GM19043 (cell line): ENCODE measurements around the gene CENPVL2.
"Not testable (repeated sequence)": the region's sequence is repeated elsewhere in the genome, so short reads cannot be mapped to it uniquely, and the experiment has no call there.

ENCODE experiments used
- ATAC-seq: cut with Tn5 transposase; IDR thresholded peaks from one replicate; pipeline ENCODE4 v1.9.1; 2021; ENCODE audit warnings: low read depth; ENCODE audit not compliant: unreplicated experiment

Gene CENPVL2

DNA sequence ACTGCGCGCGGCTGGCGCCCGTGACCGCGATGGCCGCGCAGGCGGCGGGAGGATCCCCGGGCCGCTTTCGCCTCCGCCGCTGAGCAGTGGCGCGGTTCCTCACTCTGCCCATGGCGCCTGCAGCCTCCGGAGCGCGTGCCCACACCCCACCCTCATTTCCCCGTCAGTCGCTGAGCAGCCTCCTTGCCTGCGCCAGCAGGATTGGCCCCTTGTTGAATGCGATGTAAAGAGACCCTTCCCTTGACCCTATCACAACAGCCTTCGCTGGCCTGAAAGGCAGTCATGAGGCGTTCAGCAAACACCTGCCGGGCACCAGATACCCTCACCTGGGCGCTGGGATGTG lies at the start of gene CENPVL2:
CENPVL2 (minus strand) TSS at position 112 of the 343 bp plus-strand sequence; CDS start at position 112, 0 bp downstream.
- ATAC-seq, result not testable (repeated sequence)

DNA sequence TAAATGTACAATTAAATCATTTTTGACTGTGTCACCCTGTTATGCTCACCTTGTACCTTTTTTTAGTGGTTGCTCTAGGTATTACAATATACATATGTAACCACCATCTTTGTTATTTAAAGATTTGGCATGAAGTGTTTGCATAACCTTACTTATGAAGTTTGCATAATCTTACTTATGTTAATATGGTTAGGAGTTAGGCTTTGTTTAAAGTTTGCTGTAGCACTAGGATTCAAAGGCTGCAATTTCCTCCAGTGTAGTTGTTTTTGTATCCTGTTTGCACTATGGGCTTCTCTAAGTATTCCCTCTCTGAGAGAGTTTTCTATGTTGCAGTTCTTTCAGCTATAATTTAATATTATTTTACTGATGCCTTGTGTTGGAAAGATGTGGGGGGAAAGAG lies 45.6 kb upstream of the CENPVL2 start:
- no peak for ATAC-seq

DNA sequence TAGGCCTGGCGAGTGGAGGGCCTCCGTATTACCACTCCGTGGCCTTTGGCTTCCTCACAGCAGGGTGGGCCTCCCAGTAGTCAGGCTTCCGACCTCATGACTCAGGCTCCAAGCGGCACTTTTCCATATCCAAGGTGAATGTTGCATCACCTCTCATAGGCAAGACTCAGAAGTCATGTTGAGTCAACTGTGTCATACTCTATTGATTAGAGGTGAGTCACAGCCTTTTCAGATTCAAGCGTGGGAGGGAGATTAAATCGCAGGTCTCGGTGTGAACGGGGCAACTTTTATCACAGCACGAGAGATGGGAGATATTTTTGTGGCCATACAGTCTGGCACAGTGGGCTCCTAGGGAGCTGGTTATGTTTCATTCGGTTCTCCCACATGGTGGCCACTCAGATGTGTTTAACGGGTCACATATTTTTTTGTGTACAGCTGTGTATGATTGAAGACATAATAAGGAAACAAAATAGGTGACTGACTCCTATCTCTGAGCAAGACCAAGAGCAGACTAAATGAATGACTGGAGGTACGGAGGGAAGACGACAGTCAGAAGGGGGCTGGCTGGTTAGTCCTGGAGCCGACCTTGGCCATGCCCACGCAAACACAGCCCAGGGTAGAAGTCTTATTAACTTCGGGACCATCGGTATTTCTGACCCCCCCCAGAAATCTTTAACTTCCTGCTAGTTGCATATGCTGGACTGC lies 30.5 kb upstream of the CENPVL2 start:
- not testable (repeated sequence) for ATAC-seq

DNA sequence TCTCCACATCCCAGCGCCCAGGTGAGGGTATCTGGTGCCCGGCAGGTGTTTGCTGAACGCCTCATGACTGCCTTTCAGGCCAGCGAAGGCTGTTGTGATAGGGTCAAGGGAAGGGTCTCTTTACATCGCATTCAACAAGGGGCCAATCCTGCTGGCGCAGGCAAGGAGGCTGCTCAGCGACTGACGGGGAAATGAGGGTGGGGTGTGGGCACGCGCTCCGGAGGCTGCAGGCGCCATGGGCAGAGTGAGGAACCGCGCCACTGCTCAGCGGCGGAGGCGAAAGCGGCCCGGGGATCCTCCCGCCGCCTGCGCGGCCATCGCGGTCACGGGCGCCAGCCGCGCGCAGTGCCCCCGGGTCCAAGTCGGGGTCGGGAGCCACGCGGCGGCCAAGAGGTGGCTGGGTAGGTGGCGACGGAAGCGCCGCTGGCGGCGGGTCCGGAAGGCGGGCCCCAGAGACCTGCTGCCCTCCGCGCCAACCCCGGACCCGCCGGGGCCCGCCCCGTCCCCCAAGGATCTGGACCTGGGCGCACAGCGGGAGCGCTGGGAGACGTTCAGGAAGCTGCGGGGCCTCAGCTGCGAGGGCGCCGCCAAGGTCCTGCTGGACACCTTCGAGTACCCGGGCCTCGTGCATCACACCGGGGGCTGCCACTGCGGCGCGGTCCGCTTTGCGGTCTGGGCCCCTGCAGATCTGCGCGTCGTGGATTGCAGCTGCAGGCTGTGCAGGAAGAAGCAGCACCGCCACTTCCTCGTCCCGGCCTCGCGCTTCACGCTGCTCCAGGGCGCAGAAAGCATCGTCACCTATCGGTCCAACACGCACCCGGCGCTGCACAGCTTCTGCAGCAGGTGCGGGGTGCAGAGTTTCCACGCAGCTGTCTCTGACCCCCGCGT lies 27.9 kb upstream of the CENPVL2 start, which contains the start of gene CENPVL1:
CENPVL1 (plus strand) TSS at position 236 of the 888 bp plus-strand sequence; CDS start at position 236, 0 bp downstream.
- not testable (repeated sequence) for ATAC-seq

DNA sequence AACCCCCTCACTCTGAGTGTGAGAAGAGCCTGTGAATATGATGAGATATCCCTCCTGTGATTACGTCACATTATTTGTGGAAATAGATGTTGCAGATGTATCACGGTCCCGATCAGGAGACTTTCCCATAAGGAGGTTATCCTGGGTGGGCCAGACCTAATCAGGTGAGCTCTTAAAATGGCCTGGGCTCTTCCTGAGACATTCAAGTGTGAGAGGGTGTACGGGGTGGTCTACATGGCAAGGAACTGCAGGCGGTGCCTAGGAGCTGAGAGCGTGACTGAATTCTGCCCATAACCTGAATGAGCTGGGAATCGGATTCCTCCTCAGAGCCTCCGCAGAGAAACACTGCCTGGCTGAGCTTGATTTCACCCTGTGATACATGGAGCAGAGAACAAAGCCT lies 14.8 kb upstream of the CENPVL2 start:
- no peak for ATAC-seq

DNA sequence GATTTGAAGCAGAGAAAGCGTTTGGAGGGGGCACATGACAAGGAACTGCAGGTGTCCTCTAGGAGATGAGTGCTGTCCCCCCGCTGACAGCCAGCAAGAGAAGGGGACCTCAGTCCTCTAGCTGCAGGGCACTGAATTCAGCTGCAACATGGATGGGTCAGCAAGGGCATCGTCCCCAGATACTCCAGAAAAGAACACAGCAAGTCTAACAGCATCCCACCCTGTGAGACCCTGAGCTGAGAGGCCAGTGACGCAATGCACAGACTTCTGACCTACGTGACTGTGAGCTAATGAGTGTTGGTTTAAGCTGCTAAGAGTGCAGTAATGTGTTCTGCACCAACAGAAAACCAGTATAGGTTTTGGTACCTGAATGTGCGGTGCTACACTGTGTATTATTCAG lies 11.6 kb upstream of the CENPVL2 start:
- no peak for ATAC-seq

DNA sequence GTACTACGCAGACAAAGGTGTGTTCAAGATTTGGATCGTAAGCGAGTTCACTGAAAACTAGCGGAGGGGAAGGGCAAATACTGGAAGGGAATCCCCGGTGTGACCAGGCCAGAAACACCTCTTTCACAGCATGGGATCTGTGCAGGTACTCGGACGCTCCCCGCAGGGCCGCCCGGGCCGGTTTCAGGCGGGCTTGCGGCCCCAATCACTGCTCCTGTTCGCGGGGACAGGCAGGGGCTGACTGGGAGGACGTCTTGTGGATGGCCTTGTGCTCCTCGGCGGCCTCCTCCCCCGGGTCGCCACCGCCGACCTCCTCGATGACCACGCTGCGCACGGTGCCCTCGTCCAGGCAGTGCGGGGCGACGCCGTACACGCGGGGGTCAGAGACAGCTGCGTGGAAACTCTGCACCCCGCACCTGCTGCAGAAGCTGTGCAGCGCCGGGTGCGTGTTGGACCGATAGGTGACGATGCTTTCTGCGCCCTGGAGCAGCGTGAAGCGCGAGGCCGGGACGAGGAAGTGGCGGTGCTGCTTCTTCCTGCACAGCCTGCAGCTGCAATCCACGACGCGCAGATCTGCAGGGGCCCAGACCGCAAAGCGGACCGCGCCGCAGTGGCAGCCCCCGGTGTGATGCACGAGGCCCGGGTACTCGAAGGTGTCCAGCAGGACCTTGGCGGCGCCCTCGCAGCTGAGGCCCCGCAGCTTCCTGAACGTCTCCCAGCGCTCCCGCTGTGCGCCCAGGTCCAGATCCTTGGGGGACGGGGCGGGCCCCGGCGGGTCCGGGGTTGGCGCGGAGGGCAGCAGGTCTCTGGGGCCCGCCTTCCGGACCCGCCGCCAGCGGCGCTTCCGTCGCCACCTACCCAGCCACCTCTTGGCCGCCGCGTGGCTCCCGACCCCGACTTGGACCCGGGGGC lies 567 bp downstream of the CENPVL2 start:
- ATAC-seq, result not testable (repeated sequence)

DNA sequence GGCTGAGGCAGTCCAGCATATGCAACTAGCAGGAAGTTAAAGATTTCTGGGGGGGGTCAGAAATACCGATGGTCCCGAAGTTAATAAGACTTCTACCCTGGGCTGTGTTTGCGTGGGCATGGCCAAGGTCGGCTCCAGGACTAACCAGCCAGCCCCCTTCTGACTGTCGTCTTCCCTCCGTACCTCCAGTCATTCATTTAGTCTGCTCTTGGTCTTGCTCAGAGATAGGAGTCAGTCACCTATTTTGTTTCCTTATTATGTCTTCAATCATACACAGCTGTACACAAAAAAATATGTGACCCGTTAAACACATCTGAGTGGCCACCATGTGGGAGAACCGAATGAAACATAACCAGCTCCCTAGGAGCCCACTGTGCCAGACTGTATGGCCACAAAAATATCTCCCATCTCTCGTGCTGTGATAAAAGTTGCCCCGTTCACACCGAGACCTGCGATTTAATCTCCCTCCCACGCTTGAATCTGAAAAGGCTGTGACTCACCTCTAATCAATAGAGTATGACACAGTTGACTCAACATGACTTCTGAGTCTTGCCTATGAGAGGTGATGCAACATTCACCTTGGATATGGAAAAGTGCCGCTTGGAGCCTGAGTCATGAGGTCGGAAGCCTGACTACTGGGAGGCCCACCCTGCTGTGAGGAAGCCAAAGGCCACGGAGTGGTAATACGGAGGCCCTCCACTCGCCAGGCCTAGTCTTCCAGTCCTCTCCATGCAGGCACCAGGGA lies 2.8 kb downstream of the CENPVL2 start:
- ATAC-seq, result not testable (repeated sequence)

DNA sequence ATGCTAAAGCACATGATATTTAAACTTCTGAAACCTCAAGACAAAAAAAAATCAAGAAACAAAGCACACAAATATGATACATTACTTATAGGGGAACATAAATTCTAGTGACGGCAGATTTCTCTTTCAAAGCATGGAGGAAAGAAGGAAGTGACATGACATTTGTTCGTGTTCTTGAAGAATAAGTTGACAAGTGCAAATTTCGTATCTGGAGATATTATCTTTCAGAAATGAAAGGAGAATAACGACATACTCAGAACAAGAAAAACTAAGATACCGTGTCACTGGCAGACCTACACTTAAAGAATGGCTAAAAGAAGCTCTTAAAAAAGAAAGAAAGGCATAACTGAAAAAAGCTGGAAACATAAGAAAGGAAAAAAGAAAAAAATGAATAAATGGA lies 16.6 kb downstream of the CENPVL2 start:
- no peak for ATAC-seq

DNA sequence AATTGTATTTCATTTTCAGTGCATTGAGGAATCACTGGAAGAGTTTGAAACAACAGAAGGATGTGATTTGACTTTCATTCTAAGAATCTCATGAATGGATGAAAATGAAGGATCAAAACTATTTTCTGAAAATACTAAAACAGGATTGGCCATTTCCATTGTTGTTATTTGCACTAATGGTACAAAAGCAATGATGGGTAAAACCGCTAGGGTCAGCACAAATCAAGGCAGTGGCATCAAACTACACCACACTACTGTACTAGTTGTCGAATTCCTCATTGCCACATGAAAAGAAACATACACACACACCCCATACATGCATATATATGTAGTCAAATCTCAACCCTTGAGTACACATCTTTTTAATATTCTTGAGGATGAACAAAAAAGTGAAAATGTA lies 39.3 kb downstream of the CENPVL2 start:
- ATAC-seq, result no peak

DNA sequence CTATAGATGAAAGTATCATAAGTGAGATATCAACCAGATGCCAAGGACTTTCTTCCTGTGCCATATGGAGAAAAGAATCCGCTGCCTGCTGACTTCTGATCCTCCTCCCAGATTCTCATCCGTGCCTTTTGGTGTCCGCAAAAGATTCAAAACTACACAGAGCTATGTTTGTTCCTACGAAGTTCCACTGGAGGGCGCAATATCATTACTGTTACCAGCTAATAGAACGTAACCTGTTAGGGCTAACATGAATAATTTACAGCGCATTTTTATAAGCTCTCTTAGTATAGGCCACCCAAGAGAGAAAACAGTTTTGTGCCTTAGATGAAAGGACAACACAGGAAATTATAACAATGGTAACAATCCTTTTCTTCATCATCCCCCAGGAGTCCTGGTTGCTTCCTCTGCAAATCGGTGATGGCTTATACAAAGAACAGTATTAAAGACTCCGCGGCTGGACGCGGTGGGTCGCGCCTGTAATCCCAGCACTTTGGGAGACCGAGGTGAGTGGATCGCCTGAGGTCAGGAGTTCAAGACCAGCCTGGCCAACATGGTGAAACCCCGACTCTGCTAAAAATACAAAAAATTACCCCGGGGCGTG lies 41.1 kb downstream of the CENPVL2 start:
- no peak for ATAC-seq

DNA sequence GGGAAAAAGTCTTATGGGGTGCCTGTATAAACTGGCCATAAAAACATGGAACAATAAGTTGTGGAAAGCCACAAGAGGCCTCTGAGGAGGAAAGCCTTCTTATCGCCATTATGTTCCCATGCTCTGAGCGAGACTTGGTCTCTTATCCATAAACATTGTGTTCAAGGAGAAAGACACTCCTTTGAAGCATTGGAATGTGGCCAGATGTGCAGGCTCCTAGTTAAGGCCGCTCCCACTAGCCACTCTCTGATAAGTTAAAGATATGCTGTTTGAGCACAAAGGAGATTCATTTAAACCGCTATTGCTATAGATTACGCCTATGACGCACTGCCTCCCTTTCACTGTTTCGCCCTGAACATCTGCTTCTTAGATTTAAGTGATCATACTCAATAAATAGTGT lies 46.1 kb downstream of the CENPVL2 start:
- not testable (repeated sequence) for ATAC-seq
